Stimulated activated CD4-positive, alpha-beta T cell treated with anti-CD3 and anti-CD28 coated beads, Interleukin-2, amount 100 ng/mL, for 24 hours (primary cell): ENCODE data around the gene SMARCAL1.
"Not testable (repeated sequence)": the region's sequence is repeated elsewhere in the genome, so short reads cannot be mapped to it uniquely, and the experiment has no call there.

Source experiments
- DNase-seq, 2 donors: peaks; one replicate each; pipeline ENCODE4 v3.0.0-alpha.2; 2020

SMARCAL1 gene

GRCh38 chr2:216503159-216503629 is 90.9 kb downstream of the SMARCAL1 start:
- no peak for DNase-seq

GRCh38 chr2:216503697-216504375 is 91.6 kb downstream of the SMARCAL1 start:
- no peak for DNase-seq

GRCh38 chr2:216504376-216504762 is 92.1 kb downstream of the SMARCAL1 start:
- no peak for DNase-seq

- DNase-seq = peak; percentile 17 to 30
Measured at GRCh38 chr2:216505133-216506106, 93.1 kb downstream of the SMARCAL1 start.

- no peak for DNase-seq
Measured at GRCh38 chr2:216507220-216508160, 95.2 kb downstream of the SMARCAL1 start.

GRCh38 chr2:216508229-216508628 is 95.9 kb downstream of the SMARCAL1 start:
- DNase-seq = no peak

GRCh38 chr2:216516730-216517350 is 104.6 kb downstream of the SMARCAL1 start:
- no peak for DNase-seq

- no peak for DNase-seq
Measured at GRCh38 chr2:216517447-216518225, 105.4 kb downstream of the SMARCAL1 start.

GRCh38 chr2:216518566-216519119 is 106.4 kb downstream of the SMARCAL1 start:
- DNase-seq = not testable (repeated sequence)

- peak; percentile 48 to 58 for DNase-seq
Measured at GRCh38 chr2:216519154-216519762, 107.0 kb downstream of the SMARCAL1 start.

- no peak for DNase-seq
Measured at GRCh38 chr2:216520112-216520511, 107.8 kb downstream of the SMARCAL1 start.

- no peak for DNase-seq
Measured at GRCh38 chr2:216522892-216523502, 110.7 kb downstream of the SMARCAL1 start.

GRCh38 chr2:216525972-216526371 is 113.7 kb downstream of the SMARCAL1 start:
- DNase-seq = no peak

GRCh38 chr2:216526939-216527338 is 114.7 kb downstream of the SMARCAL1 start:
- DNase-seq = no peak

- DNase-seq = no peak
Measured at GRCh38 chr2:216527600-216527999, 115.3 kb downstream of the SMARCAL1 start.

- no peak for DNase-seq
Measured at GRCh38 chr2:216532562-216532961, 120.3 kb downstream of the SMARCAL1 start.
